GM19395 (cell line): ENCODE measurements around the gene SURF4.
"Not testable (repeated sequence)": the region's sequence is repeated elsewhere in the genome, so short reads cannot be mapped to it uniquely, and the experiment has no call there.

ENCODE experiments used
- ATAC-seq: cut with Tn5 transposase; IDR thresholded peaks from one replicate; pipeline ENCODE4 v1.9.1; 2021; ENCODE audit warnings: mild to moderate bottlenecking, moderate library complexity; ENCODE audit not compliant: unreplicated experiment

Gene SURF4

GRCh38 chr9:133335924-133336811, 39.7 kb downstream of the SURF4 start, which contains the start of gene SURF6:
Gene SURF6, minus strand, starts transcription at chr9:133336188. Its CDS starts 56 bp downstream, at chr9:133336132.
- ATAC-seq = peak; percentile 82

DNA sequence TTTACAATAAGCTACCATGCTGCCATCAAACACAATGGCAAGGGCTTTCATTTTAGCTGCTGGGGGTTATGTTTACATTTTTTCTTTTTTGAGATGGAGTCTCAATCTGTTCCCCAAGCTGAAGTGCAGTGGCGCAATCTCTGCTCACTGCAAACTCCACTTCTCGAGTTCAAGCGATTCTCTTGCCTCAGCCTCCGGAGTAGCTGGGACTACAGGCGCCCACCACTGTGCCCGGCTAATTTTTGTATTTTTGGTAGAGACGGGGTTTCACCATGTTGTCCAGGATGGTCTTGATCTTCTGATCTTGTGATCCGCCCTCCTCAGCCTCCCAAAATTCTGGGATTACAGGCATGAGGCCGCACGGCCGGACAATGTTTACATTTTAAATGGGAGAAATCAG, 41.0 kb downstream of the SURF4 start:
- ATAC-seq = not testable (repeated sequence)

GRCh38 chr9:133334161-133334560, 41.7 kb downstream of the SURF4 start:
- no peak for ATAC-seq

GRCh38 chr9:133333566-133333965, 42.3 kb downstream of the SURF4 start:
- no peak for ATAC-seq

DNA sequence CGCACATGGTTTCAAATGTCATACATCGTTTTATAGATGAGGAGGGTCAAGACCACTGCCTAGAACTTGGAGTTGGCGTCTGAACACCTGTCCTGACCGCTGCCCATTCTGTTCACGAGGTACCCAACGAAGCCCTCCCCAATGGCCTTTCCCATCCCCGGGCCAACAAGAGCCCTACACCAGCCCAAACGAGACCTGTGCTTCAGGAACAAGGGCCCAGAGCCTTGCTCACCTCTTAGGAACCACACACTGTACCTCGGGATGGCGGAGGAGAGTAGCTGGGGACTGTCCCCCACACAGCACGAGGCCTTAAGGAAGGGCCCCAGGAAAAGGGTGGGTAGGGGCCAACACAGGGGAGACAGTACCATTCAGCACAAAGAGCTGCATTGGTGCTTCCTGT, 42.8 kb downstream of the SURF4 start:
- ATAC-seq = no peak

DNA sequence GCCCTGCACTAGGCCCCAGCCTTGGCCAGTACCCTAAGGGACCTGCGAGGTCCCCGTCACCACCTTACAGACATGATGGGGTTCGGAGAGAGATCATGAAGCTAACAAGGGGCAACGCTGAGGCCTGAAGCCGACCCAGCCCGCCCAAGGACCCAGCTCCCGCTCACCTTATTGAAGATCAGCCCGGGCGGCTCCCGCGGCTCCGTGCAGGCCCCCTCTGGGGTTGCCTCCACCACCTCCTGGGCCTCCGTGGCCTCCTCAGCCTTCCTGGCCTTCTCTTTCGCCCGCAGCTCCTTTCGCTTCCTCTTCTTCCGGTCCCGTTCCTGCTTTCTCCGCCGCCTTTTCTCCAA, 43.5 kb downstream of the SURF4 start:
- ATAC-seq = no peak

GRCh38 chr9:133331641-133332380, 44.0 kb downstream of the SURF4 start:
- no peak for ATAC-seq

- no peak for ATAC-seq
These were observed 44.6 kb downstream of the SURF4 start for GRCh38 chr9:133331221-133331620.

DNA sequence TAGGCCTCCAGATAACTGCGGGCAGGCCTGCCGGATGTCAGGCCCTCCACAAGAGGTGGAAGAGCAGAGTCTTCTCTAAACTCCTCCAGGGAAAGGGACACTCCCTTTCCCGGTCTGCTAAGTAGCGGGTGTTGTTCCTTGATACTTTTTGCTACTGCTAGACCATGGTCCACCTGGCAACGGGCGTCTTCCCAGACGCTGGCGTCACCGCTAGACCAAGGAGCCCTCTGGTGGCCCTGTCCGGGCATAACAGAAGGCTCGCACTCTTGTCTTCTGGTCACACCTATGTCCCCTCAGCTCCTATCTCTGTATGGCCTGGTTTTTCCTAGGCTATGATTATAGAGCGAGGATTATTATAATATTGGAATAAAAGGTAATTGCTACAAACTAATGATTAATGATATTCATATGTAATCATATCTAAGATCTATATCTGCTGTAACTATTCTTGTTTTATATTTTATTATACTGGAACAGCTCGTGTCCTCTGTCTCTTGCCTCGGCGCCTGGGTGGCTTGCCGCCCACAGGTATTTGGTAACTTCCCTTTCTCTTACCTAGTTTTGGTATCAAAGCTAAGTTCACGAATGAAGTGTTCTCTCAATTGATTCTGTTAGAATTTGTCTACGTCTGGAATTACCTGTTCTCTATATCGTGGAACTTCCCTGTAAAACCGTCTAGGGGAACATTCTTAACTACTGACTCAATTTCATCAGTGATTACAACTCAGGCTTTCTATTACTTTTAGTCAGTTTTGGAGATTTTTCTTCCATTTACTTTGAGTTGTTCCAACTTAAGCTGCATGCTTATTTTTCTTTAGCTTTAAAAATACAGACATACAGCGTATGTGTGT, 46.3 kb downstream of the SURF4 start:
- ATAC-seq = not testable (repeated sequence)

DNA sequence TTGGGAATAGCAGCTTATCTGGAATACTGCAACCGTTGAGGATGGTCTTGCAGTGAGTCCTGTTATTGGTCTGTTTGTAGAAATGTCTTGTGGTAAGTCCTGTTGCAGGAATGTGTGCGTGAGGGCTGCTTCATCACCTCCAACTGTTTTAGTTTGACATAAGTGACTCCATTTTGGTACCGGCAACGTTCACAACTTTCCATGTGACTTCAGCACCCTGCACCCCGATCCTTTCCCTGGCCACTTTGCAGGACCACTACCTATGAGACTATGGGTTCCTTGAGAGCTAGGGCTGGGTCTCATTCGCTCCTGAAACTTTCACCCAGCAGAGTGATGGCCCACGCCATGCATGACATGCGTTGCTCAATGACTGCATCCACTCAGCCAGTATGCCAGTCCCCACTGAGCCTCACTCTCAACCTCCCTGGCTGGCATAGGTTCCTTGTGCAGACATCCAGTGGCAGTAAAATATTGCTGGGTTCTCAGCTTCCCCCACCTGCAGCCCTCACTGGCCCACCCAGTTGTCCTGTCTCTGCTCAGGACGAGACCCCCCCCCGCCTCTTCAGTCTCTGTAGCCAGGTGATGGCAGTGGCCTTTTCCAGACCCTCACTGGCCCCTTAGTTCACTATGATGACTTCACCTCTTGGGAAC, 47.9 kb downstream of the SURF4 start:
- ATAC-seq = no peak

DNA sequence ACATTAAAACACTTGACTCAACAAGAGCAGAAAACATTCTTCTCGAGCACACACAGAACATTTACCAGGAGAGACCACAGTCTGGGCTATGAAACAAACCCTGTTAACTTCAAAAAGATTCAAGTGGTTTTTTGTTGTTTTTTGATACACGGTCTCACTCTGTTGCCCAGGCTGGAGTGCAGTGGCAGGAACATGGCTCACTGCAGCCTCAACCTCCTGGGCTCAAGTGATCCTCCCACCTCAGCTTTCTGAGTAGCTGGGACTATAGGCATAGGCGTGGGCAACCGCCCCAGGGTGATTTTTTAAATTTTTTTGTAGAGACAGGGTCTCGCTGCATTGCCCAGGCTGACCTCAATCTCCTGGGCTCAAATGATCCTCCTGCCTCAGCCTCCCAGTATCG, 48.8 kb downstream of the SURF4 start:
- not testable (repeated sequence) for ATAC-seq

DNA sequence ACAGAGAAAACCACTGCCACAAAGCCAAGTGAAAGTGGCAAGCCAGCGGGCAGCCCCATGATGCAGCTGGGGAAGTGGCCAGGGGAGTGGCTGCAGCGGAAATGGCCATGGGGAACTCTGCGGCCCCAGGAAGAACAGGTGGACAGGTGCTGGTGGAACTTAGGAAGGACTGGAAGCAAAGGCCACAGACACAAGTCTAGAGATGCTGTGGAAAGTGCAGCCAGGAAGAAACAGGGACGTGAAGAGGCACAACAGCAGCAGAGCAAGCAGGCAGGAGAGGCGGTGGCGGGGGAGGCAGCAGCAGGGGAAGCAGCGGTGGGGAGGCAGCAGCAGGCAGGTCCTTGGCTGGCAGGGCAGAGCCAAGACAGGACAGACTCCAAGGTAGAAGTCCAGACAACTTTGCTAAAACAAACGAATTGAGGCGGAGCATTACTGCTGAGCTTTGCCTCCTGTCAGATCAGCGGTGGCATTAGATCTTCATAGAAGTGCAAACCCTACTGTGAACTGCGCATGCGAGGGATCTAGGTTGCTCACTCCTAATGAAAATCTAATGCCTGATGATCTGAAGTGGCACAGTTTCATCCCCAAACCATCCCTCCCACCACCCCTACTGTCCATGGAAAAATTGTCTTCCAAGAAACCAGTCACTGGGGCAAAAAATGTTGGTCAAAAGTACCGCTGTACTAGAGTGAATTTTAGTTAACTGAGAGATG, 51.7 kb downstream of the SURF4 start:
- ATAC-seq = no peak

DNA sequence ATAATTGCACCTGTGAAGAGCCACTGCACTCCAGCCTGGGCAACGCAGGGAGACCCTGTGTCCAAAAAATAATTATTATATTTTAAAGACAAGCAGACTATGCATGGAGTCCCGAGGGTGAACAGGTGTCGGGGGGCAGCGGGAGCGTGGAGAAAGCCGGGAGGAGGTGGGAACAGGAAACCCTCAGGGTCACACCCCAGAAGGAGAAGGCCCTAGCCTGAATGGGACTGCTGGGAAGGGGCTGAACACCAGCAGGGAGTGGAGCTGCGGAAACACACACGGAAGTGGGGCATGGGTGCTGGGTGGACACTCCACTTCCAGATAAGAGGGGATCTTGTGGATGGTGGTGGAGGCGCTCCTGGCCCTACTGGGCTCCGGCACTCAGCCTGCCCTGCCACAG, 52.6 kb downstream of the SURF4 start:
- ATAC-seq = no peak

DNA sequence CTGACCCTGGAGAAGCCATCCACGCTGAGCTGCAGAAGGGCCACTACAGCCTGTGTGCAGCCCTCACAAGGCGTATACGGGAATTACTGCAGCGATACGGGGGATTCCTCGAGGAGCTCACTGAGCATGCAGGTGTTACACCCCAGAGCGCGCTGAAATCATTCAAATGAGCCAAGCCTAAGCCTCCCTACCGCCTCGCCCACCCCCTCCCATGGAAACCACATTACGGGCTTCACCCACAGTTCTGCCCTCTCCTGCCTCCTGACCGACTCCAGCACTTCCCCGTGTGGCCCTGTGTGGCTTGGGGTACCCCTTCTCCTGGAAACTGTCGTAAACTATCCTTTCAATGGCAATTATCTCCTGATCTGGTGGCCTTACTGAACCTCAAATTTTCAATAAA, 53.2 kb downstream of the SURF4 start:
- no peak for ATAC-seq

GRCh38 chr9:133321411-133321935, 54.4 kb downstream of the SURF4 start:
- ATAC-seq = no peak

DNA sequence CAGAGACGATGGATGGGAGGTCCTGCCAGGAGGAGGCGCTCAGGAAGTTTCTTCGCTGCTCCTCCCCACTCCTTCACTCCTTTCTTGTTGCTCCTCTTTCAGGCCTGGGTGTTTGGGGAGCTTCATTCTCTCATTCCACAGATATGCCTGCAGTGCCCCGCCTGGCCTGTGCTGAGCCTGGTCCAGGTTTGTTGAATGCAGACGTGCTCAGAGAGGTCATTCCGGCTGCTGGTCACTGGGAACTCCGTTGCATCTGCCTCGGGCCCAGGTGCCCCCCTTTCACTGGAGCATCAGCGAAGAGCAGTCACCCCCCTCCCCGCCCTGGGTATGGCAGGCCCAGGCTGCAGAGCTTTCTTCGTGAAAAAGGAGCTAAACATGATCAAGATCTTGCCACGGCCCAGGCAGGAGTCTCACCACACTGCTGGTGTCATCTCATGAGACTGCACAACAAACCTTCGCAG, 55.4 kb downstream of the SURF4 start:
- ATAC-seq = no peak

GRCh38 chr9:133317551-133317950, 58.3 kb downstream of the SURF4 start:
- not testable (repeated sequence) for ATAC-seq

GRCh38 chr9:133315997-133316396, 59.9 kb downstream of the SURF4 start:
- no peak for ATAC-seq
